RKO (cell line): ENCODE data around the gene SLC44A4.
"Not testable (repeated sequence)": the region's sequence is repeated elsewhere in the genome, so short reads cannot be mapped to it uniquely, and the experiment has no call there.

Experiments
- DNase-seq: peaks from one replicate; pipeline ENCODE4 v3.0.0-alpha.2; 2016; ENCODE audit warnings: low spot score

The SLC44A4 gene

DNA sequence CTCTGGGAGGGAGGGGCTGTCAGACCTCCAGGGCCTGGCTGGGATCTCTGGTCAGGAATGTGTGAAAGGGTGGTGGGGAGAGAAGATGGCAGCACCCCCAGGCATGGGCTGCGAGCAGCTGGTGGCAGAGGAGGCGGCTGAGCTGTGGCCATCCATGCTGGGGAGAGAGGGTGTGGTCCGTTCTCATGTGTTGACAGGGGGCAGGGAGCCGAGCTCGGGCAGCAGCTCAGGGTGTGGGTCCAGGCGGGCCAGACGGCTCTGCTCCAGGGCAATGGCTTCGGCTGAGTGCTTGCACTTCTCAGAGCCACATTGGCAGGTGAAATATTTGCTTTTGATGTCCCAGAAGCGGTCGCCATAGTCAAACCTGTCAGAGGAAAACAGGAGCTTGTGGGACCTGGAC is 1.1 kb upstream of the SLC44A4 start:
- DNase-seq: no peak

DNA sequence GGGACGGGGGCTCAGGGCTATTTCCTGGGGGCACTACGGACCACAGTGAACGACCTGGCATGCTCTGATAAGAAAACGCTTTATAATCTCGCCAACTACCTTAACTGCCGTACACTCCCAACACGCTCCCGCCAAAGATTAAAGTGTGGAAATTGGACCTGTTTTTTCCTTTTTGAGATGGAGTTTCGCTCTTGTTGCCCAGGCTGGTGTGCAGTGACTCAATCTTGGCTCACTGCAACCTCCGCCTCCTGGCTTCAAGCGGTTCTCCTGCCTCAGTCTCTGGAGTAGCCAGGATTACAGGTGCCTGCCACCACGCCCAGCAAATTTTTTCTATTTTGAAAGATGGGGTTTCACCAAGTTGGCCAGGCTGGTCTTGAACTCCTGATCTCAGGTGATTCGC is 346 bp upstream of the SLC44A4 start:
- no peak for DNase-seq

GRCh38 chr6:31878222-31878621 is 575 bp downstream of the SLC44A4 start:
- DNase-seq: no peak

DNA sequence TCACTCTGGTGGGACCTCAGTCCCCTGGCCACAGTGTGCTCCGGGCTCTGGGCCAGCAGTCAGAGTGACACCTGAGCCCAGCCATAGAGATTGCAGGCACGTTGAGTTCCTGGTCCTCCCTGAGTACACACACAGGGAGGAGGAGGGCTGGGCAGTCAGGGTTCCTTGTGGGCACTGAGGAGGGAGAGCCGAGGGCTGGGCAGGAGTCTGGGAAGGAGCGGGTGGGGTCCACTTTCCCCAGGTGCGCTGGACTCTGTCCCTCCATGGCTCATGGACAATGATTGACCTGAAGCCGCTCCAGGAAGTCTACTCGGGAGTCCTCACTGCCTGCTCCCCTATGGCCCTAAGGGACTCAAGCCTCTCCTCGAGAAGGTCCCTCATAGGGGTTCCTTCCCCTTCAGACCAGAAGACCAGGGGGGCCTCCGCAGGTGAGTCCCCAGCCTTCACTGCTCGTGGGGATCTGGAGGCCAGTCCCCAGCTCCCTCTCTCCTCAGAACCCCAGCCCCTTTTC is 1.1 kb downstream of the SLC44A4 start:
- no peak for DNase-seq

DNA sequence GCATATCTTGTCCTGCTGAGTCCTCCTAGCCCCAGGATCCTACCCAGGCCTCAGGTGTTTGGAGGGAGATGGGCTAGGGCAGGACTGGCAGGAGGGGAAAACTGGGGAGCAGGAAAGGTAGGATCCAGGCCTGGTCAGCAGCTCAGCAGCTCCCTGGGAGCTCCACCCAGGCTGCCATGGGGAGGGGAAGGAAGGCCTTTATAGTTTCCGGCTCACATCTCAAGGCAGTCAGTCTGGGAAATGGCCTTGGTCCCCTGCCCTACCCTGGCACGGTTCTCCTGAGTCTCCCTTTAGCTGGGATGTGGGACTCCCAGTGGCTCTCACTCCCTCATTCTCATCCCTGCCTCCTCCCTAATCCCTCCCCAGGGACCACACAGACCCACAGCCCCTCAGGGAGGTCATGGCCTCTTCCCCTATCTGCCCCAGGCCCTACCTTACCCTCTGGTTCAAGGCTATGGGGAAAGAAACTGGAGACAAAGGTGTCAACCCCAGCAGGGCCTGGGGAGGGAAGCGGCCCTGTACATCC is 1.6 kb downstream of the SLC44A4 start:
- no peak for DNase-seq

DNA sequence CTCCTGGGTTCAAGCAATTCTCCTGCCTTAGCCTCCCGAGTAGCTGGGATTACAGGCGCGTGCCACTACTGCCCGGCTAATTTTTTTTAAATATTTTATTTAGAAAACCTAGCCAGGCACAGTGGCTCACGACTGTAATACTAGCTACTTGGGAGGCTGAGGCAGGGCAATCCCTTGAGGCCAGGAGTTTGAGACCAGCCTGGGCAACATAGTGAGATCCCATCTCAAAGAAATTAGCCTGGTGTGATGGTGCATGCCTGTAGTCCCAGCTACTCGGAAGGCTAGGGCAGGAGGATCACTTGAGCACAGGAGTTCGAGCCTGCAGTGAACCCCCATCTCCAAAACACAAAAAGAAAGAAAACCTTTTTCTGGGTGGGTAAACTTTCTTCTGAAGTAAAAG is 2.4 kb downstream of the SLC44A4 start:
- DNase-seq: no peak

DNA sequence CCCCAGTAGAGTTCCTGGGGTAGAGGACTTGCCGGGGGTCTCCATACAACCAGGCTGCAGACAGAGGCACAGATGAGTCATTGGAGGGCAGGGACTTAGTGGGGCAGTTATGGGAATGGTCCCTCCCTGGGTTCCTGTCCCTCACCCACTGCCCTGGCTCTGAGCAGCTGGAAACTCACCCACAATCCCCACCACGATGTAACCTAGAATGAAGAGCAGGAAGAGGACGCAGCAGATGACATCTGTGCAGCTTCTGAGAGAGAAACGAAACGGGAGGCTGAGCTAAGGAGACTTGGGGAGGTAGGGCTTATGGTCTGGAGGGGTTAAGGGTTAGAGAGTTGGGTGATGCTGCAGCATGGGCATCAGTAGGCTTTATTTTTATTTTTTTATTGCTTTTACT is 2.9 kb downstream of the SLC44A4 start:
- no peak for DNase-seq

GRCh38 chr6:31874836-31875572 is 3.8 kb downstream of the SLC44A4 start:
- DNase-seq: no peak

DNA sequence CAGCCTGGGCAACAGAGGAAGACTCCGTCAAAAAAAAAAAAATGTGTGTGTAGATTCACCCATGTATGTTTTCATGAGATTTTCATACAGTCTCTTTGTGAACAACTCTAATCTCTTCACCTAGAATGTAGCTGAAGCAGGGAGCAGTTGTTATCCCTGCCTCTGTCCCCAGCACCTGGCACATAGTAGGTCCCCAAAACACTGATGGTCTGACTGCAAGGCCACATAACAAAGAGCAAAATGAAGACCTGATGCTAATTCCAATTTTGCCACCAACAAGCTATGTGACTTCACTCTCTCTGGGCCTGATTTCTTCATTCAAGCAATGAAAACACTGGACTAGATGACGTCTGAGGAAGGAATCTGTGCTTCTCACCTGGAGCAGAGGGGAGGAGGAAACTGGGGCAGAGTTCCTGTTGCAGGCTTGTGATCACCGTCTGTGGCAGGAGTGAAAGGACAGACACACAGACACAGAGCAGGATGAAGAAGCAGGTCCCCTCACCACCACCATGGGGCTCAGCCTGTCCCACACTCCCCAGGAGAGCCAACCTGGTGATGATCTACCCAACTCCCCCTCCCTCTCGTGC is 4.6 kb downstream of the SLC44A4 start:
- DNase-seq: no peak

GRCh38 chr6:31871046-31871659 is 7.6 kb downstream of the SLC44A4 start:
- no peak for DNase-seq

DNA sequence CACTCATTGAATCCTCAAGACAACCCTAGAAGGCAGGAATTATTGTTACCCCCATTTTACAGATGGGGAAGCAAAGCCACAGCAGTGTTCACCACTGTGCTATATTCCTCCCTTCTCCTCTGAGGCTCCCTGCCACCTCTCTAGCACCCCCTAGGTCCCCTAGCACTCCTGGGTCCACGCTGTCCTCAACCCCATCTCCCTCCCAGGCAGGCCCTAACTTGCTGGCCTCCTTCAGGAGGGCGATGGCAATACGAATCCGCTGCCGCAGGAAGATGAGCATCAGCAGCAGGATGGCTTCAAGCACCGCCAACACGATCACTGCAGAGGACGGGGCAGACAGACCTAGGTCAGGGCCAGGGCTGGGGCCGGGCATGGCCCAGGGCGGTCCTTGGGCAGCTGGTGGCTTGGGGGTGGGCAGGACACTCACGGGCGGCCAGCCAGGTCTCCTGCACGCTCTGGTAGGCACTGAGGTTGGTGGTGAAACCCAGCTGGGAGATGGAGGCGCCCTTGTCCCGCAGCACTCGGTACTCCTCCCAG is 8.3 kb downstream of the SLC44A4 start:
- no peak for DNase-seq

- DNase-seq: no peak
Measured at GRCh38 chr6:31869343-31869742, 9.5 kb downstream of the SLC44A4 start.

- not testable (repeated sequence) for DNase-seq
Measured at GRCh38 chr6:31868658-31868971, 10.2 kb downstream of the SLC44A4 start.

DNA sequence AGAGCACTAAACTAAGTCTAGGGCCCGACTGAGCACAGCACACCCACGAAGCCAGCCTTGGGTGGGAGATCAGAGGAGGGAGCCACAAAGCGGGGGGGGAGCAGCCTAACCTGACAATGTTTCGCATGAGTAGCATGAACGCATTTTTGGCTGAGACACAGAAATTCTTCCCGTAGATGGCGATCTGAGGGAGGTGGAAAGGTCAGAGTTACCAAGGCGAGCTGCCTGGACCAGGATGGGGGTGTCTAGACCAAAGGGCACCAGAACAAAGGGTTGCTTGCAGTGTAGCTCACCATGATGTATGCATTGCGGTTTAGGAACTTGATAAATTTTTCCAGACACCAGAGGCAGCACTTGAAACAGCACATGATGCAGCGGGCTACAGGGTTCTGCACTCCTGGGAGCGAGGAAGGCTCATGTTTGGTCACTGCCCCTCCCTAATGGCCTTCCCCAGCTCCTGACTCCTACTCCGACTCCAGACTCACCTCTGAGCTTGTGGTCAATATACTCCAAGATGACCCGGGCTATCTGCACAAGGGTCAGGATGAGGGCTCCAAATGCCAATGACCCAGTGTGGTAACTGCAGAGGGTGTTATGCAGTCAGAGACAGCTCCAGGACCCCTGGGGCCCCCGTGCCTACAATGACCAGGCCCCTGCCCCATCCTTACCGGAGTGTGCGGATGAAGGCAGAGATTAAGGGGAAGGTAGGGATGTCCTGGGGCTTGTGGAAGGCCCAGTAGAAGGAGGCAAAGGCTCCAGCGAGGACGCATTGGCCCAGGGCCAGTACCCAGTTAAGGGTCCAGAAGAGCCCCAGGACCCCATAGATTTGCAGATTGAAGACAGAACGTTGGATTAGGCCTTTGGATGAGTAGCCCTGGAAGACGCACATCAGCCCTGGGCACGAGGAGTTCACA is 13.3 kb downstream of the SLC44A4 start:
- DNase-seq: no peak

DNA sequence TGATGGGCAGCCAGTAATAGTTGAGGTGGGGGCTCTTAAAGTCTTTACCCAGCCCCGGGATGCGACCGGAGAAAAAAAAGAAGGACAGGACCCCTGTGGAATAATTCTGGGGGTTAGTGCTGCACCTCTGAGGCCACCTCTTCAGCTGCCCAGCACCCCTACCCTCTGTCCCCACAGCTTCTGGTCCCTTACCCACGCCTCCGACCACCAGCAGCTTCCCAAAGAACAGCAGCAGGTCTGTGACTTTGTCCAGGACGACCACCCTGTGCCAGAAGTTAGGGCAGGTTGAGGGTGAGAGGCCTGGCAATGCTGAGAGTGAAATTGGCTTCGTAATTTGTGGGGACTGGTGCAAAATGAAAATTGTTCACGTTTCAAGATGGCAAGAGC is 14.0 kb downstream of the SLC44A4 start:
- no peak for DNase-seq

- DNase-seq: not testable (repeated sequence)
Measured at GRCh38 chr6:31864123-31864562, 14.7 kb downstream of the SLC44A4 start.

DNA sequence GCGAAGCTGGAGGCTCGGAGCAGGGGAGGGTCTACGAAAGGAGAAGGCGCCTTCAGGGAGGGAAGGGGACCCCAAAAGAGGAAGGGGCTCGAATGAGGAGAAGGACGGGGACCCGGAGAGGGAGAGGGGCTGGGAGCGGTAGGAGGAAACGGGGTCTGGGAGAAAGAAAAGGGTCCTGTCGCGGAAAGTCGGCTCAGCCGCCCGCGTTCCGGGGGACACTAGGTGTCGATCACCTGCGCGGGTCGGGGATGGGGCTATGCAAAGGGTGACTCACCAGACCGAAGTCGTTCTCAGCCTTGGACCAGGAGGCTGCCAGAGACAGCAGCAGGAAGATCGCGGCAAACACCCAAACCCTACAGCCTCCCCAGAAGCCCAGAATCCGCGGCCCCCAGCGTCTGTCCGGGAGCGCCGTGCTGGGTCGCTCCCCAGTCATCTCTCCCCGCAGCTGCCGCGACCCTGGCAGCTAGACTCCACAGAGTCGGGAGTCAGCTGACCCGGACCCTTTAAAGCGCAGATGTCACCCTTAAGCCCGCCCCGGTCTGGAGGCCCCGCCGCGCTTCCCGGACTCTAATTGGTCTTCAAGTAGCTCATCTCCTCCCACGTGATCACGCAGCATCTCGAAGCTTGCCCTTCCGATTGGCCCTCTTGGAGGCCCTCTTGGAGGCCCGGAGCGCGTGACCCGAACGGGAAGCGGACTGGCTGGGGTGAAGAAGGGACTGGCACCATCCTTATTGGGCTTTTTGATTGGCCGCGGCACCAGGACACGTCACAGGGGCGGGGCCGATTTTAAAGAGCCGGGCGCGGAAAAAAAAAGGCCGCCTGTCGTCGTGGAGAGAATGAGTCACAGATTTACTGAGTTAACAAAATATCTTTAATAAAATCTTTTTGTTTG is 16.2 kb downstream of the SLC44A4 start, which contains the start of gene NEU1:
Gene NEU1 (minus strand): TSS at position 478 of the 892 bp plus-strand sequence. CDS start 45 bp downstream, at position 433.
- DNase-seq: peak; percentile 100

GRCh38 chr6:31861919-31862343 is 16.9 kb downstream of the SLC44A4 start:
- DNase-seq: no peak

DNA sequence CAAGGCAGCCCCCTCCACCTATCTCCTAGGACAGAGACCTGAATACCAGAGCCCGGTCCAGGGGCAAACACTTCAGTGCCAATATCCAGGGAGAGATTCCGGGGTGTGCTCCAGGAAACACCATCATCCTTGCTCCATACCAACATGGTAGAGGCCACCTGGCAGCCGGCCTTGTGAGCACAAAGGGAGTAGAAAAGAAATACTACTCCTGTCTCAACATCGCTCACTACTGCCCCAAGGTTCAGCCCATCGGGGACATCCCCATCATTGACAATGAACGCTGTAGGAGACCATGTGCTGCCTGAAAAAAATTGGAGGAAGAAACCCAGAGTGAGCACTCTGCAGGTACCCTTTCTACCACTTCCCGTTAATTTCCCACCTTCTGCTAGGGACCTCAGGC is 17.6 kb downstream of the SLC44A4 start:
- no peak for DNase-seq

GRCh38 chr6:31860349-31860748 is 18.4 kb downstream of the SLC44A4 start:
- no peak for DNase-seq

DNA sequence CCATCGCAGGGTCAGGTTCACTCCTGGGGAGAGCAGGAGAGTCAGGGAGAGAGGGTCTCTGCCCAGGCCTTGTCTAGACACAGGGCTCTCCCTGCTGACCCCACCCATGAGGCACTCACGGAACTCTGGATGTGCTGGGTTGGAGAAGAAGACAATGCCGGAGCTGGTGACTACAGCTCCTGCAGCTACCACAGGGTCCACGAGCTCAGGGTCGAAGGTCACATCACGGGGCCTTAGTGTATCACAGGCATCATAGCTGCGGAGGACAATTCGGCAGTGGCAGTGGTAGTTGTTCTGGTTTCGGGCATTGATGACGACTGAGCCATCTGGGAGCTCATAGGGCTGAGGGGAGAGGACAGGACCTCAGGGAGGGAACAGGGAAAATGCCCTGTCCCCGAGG is 18.9 kb downstream of the SLC44A4 start:
- no peak for DNase-seq
